ENCODE results near the gene ACSL1.

ACSL1 gene

GRCh38 chr4:184811526-184812198 lies 14.1 kb downstream of the ACSL1 start:
- no peak for DNase-seq

GRCh38 chr4:184810720-184811119 lies 15.0 kb downstream of the ACSL1 start:
- DNase-seq: no peak

GRCh38 chr4:184808713-184809050 lies 17.1 kb downstream of the ACSL1 start:
- DNase-seq: no peak

GRCh38 chr4:184807797-184808712 lies 17.7 kb downstream of the ACSL1 start:
- no peak for DNase-seq

- DNase-seq: no peak
Measured at GRCh38 chr4:184807256-184807655, 18.5 kb downstream of the ACSL1 start.

- no peak for DNase-seq
Measured at GRCh38 chr4:184806711-184807110, 19.1 kb downstream of the ACSL1 start.

- no peak for DNase-seq
Measured at GRCh38 chr4:184806229-184806550, 19.6 kb downstream of the ACSL1 start.

GRCh38 chr4:184805462-184806228 lies 20.1 kb downstream of the ACSL1 start:
- no peak for DNase-seq

GRCh38 chr4:184804621-184805020 lies 21.1 kb downstream of the ACSL1 start:
- no peak for DNase-seq

GRCh38 chr4:184803874-184804273 lies 21.9 kb downstream of the ACSL1 start:
- DNase-seq: no peak

GRCh38 chr4:184803133-184803532 lies 22.6 kb downstream of the ACSL1 start:
- no peak for DNase-seq

- no peak for DNase-seq
Measured at GRCh38 chr4:184802697-184803015, 23.1 kb downstream of the ACSL1 start.

- DNase-seq: no peak
Measured at GRCh38 chr4:184801781-184802696, 23.7 kb downstream of the ACSL1 start.

GRCh38 chr4:184798504-184798903 lies 27.3 kb downstream of the ACSL1 start:
- DNase-seq: no peak

- DNase-seq: no peak
Measured at GRCh38 chr4:184796906-184797305, 28.9 kb downstream of the ACSL1 start.

- DNase-seq: no peak
Measured at GRCh38 chr4:184795214-184795844, 30.4 kb downstream of the ACSL1 start.

- no peak for DNase-seq
Measured at GRCh38 chr4:184794470-184794869, 31.3 kb downstream of the ACSL1 start.

GRCh38 chr4:184793735-184794355 lies 31.9 kb downstream of the ACSL1 start:
- DNase-seq: no peak

- DNase-seq: no peak
Measured at GRCh38 chr4:184792950-184793555, 32.7 kb downstream of the ACSL1 start.

GRCh38 chr4:184792334-184792733 lies 33.4 kb downstream of the ACSL1 start:
- DNase-seq: no peak

- DNase-seq: no peak
Measured at GRCh38 chr4:184790826-184791225, 34.9 kb downstream of the ACSL1 start.
